ENCODE data around the gene ISLR.
A peak's percentile ranks its signal among the peaks of the same experiment; 100 is the strongest.

Gene ISLR

DNA sequence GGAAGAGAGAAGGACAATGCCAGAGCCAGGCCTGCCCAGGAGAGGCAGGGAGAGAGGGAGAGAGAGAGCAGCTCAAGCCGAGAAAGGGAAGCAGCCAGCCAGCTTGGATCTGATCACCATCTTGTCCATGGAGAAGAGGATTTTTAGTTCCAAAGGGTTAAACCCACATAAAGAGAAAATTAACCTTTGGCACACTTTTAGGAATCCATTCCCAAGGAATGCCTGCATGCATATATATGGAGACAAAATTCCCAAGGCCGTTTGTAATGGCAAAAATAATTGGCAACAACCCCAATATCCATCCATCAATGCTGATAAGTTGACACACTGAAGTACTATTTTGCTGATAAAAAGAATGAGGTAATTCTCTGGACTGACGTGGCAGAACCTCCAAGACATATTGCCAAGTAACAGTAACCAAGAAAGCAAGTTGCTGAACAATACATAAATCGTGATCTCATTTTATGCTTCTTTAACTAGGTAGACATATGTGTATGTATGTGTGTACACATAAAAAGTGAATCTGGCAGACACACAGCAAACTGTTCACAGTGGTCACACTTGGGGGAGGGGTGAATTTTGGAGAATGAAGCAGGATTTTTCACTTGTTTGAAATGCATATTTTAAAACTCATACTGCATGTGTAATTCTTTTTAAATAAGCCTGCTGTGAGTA lies 36.6 kb downstream of the ISLR start:
- no peak overlapping the region for H3K4me3 ChIP-seq (ENCODE audit: low read length)
- peak overlapping the region; percentile 29; the same call in 1 of the 2 replicates for H3K27ac ChIP-seq (ENCODE audit: low read depth, low read length)
- peaks cover 59% of the 10 kb centered on the region for H3K4me1 ChIP-seq (ENCODE audit: insufficient read depth, low read length)
- no peaks in the 10 kb centered on the region for H3K9me3 ChIP-seq (ENCODE audit: insufficient read depth, low read depth, low read length)
- 71% methylated on average over 4 of the region's 4 CpGs for WGBS
- H3K27me3 ChIP-seq (ENCODE audit: insufficient read depth, low read length): no peaks in the 10 kb centered on the region
- no peak overlapping the region for H3K9ac ChIP-seq (ENCODE audit: low read depth, low read length)
- H3K36me3 ChIP-seq (ENCODE audit: insufficient read depth, low read length): no peaks in the 10 kb centered on the region

DNA sequence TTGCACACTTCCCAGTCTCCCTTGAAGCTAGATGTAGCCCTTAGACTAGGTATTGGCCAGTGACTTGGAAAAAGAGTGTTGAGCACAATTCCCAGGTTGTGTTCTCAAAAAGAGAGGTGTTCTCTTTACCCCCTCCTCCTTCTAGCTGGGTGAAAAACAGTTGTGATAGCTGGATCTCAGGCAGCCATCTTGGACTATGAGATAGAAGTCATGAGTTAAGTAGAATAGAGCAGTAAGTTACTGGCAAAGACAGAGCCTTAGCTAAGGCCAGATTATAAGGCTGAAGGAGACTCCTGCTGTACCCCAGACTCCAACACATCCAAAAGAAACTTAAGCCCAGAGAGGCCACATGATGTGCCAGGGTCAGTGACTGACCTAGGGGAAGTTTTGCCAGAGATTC lies 37.2 kb downstream of the ISLR start:
- Histone ChIP-seq H3K4me1 (ENCODE audit: insufficient read depth, low read length) (peaks cover 65% of the 10 kb centered on the region), H3K9ac (ENCODE audit: low read depth, low read length) (no peak overlapping the region), H3K36me3 (ENCODE audit: insufficient read depth, low read length) (no peaks in the 10 kb centered on the region), H3K27me3 (ENCODE audit: insufficient read depth, low read length) (peaks cover under 1% of the 10 kb centered on the region; the same call in 1 of the 2 replicates), H3K4me3 (ENCODE audit: low read length) (no peak overlapping the region), H3K27ac (ENCODE audit: low read depth, low read length) (no peak overlapping the region), H3K9me3 (ENCODE audit: insufficient read depth, low read depth, low read length) (no peaks in the 10 kb centered on the region)

DNA sequence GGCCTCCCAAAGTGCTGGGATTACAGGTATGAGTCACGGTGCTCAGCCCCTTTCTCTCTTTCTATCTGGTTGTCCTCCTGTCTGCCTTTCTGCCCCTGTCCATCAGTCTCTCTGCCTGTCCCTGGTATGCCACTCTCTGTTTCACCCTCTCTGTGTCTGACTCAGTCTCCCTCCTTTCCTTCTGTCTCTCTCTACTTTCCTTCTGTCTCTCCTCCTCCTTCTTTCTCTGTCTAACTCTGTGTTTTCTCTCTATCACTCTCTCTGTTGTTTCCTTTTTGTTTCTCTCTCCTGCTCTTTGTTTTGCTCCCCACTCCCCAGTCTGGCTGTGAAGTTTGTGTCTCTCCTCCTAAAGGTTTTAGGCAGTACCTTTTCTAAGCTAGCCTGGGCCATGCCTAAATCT lies 38.1 kb downstream of the ISLR start:
- Histone ChIP-seq H3K36me3 (ENCODE audit: insufficient read depth, low read length) (no peaks in the 10 kb centered on the region), H3K9ac (ENCODE audit: low read depth, low read length) (no peak overlapping the region), H3K27me3 (ENCODE audit: insufficient read depth, low read length) (peaks cover 7% of the 10 kb centered on the region; the same call in 1 of the 2 replicates), H3K4me1 (ENCODE audit: insufficient read depth, low read length) (peaks cover 70% of the 10 kb centered on the region), H3K27ac (ENCODE audit: low read depth, low read length) (no peak overlapping the region), H3K4me3 (ENCODE audit: low read length) (no peak overlapping the region), H3K9me3 (ENCODE audit: insufficient read depth, low read depth, low read length) (no peaks in the 10 kb centered on the region)
- WGBS: 80% methylated on average over 1 of the region's 1 CpG

DNA sequence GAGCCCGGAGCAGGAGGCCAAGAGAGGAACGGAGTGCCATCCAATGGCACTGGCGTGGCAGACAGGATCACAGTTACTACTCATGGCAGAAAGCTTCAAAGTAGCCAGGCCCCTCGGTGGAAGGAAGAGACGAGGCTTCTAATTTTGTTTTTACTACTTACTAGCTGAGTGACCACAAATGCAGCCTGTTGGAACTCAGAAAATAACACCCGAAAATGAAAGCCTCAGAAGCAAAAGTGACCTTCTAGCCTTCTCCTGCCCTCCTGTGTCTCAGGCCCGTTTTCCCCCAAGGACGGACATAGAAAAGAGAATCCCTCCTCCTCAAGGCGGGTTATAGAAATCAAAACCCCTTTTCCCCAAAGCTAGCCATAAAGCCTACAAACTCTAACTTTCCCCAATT lies 39.0 kb downstream of the ISLR start:
- Histone ChIP-seq H3K9ac (ENCODE audit: low read depth, low read length) (no peak overlapping the region), H3K4me1 (ENCODE audit: insufficient read depth, low read length) (peaks cover 67% of the 10 kb centered on the region), H3K9me3 (ENCODE audit: insufficient read depth, low read depth, low read length) (no peaks in the 10 kb centered on the region), H3K27me3 (ENCODE audit: insufficient read depth, low read length) (peaks cover 7% of the 10 kb centered on the region; the same call in 1 of the 2 replicates), H3K27ac (ENCODE audit: low read depth, low read length) (no peak overlapping the region; the same call in 1 of the 2 replicates), H3K4me3 (ENCODE audit: low read length) (no peak overlapping the region), H3K36me3 (ENCODE audit: insufficient read depth, low read length) (no peaks in the 10 kb centered on the region)
- 83% methylated on average over 9 of the region's 9 CpGs for WGBS

DNA sequence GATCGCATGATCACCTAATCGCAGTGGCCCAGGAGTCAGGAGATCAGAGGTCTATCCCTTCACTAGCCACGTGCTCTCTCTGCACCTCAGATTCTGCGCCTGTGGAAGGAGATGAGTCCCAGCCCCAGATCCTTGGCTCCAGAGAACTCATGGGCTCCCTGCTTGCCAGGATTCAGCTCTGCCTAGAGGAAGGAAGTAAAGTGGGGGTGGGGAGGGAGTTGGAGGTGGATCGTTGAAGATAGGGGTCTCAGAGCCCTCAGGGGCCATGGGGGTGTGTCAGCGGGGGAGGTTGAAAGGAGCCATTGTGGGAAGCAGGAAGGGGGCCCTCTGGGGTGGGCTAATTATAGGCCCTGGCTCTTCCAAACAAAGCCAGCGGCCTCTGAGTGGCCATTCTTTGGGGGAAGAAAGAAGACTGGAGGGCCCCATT lies 40.4 kb downstream of the ISLR start:
- Histone ChIP-seq H3K9me3 (ENCODE audit: insufficient read depth, low read depth, low read length) (no peaks in the 10 kb centered on the region), H3K27ac (ENCODE audit: low read depth, low read length) (peak overlapping the region; percentile 81), H3K4me1 (ENCODE audit: insufficient read depth, low read length) (peaks cover 60% of the 10 kb centered on the region), H3K9ac (ENCODE audit: low read depth, low read length) (peak overlapping the region; percentile 6; the same call in 1 of the 2 replicates), H3K4me3 (ENCODE audit: low read length) (no peak overlapping the region), H3K27me3 (ENCODE audit: insufficient read depth, low read length) (peaks cover 16% of the 10 kb centered on the region; the same call in 1 of the 2 replicates), H3K36me3 (ENCODE audit: insufficient read depth, low read length) (no peaks in the 10 kb centered on the region)
- WGBS: 28% methylated on average over 7 of the region's 7 CpGs

DNA sequence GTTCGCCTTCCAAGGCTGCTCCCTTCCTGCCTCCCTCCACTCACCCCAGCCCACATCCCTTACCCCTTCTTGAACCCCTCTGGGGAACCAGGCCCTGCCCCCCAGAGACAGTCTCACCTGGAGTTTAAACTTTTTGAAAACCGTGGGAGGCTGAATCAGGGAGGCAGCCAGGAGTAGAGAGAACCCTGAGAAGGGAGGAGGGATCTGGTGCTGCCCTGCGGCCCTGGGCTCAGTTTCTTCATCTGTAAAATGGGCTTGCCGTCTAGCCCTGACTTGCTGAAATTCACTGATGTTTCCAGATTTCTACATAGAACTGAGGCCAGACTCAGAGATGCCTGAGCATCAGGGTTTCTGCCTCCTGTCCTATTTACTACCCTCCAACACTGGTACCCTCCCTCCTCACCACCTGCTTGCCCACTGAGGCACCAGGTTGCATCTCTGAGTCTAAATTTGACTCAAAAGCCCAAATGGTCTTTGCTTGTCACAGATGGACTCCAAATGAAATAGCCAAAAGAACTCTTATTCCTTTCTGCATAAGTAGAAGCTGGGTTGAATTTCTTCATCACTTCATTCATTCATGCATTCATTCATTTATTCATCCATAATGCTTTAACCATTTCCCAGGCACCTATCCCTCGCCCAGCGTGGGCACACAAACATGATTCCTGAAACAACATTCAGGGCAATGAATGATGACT lies 41.0 kb downstream of the ISLR start:
- Histone ChIP-seq H3K27ac (ENCODE audit: low read depth, low read length) (peak overlapping the region; percentile 81), H3K4me1 (ENCODE audit: insufficient read depth, low read length) (peaks cover 54% of the 10 kb centered on the region), H3K27me3 (ENCODE audit: insufficient read depth, low read length) (peaks cover 22% of the 10 kb centered on the region), H3K9me3 (ENCODE audit: insufficient read depth, low read depth, low read length) (no peaks in the 10 kb centered on the region), H3K4me3 (ENCODE audit: low read length) (no peak overlapping the region), H3K36me3 (ENCODE audit: insufficient read depth, low read length) (no peaks in the 10 kb centered on the region), H3K9ac (ENCODE audit: low read depth, low read length) (no peak overlapping the region)
- WGBS: 43% methylated on average over 6 of the region's 6 CpGs

DNA sequence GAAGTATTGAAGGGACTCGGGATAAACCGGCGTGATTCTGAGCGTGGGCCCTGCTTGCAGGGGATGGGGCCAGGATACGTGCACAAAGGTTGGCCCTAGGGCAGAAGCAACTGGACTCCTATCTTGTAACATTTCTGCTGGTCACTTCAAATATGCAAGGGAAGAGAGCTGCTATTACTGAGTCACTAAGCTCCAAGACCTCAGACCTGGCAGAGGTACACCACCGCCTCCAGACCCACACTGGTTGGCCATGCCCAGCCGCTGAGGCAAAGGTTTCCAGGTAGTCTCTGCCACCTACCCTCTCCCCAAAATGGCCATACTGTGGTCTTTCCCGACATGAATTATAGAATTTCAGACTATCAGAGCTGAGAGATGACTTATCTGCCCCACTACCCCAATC lies 42.4 kb downstream of the ISLR start:
- peaks cover 36% of the 10 kb centered on the region for H3K27me3 ChIP-seq (ENCODE audit: insufficient read depth, low read length)
- H3K4me1 ChIP-seq (ENCODE audit: insufficient read depth, low read length): peaks cover 54% of the 10 kb centered on the region
- 72% methylated on average over 8 of the region's 8 CpGs for WGBS
- H3K27ac ChIP-seq (ENCODE audit: low read depth, low read length): no peak overlapping the region
- H3K36me3 ChIP-seq (ENCODE audit: insufficient read depth, low read length): no peaks in the 10 kb centered on the region
- no peak overlapping the region for H3K9ac ChIP-seq (ENCODE audit: low read depth, low read length)
- no peaks in the 10 kb centered on the region for H3K9me3 ChIP-seq (ENCODE audit: insufficient read depth, low read depth, low read length)
- H3K4me3 ChIP-seq (ENCODE audit: low read length): no peak overlapping the region

DNA sequence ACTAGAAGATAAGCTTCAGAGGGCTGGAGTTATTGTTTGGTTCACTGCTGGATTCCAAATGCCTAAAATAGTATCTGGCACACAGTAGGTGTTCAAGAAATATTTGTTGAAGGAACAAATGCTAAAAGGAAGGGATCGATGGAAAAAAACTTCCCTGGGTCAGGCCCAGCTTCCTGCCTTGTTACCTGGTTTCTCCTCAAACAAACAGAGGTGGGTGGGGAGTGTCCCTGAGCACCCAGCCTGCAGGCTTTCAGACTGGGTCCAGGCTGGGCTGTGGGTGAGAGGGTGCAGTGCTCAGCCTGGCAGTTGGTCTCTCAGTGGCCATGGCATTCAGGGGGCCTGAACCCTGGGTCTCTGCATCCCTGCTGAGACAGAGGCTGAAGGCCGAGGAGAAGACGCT lies 43.4 kb downstream of the ISLR start:
- Histone ChIP-seq H3K36me3 (ENCODE audit: insufficient read depth, low read length) (no peaks in the 10 kb centered on the region), H3K4me3 (ENCODE audit: low read length) (no peak overlapping the region), H3K27ac (ENCODE audit: low read depth, low read length) (no peak overlapping the region), H3K9me3 (ENCODE audit: insufficient read depth, low read depth, low read length) (no peaks in the 10 kb centered on the region), H3K9ac (ENCODE audit: low read depth, low read length) (no peak overlapping the region), H3K4me1 (ENCODE audit: insufficient read depth, low read length) (peaks cover 60% of the 10 kb centered on the region), H3K27me3 (ENCODE audit: insufficient read depth, low read length) (peaks cover 46% of the 10 kb centered on the region)
- 89% methylated on average over 3 of the region's 3 CpGs for WGBS

DNA sequence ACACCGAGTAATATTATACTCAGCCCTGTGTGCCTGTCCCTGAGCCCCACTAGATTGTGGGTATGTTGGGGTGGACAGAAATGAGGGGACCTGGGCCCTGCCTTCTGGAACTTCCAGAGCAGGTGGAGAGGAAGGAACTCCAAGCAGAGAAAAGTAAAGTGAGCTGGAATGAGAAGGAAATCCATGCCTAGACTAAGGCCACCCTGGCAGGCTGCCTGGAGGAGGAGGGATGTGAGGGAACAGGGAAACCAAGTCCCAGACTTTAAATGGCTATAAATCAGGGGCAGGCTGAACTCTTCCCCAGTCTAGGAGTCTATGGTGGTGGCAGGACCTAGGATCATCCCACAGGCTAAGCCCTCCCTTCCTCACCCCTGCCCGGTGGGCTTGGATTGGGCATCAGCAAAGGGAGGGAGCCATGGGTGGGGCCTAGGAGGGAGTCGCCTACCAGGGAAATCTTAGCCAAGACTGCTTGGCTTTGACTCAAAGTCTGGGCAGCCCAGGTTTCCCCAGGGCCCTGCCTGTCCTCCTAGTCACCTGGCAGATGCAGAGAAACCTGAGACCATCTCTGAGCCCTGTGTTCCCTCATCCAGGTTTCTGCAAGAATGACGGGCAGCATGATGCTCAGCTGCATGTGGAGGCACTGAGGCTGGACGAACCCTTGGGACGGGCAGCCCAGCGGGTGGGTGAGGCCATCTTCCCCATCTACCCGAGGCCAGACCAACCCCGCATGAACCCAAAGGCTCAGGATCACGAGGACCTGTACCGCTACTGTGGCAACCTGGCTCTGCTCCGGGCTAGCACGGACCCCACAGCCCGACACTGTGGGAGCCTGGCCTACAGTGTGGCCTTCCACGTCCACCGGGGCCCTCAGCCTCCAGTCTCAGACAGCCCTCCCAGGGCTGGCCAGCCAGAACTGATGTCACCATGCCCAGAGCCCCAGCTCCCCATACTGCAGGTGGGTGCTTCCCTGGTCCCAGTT lies 44.7 kb downstream of the ISLR start:
- Histone ChIP-seq H3K27ac (ENCODE audit: low read depth, low read length) (no peak overlapping the region), H3K9me3 (ENCODE audit: insufficient read depth, low read depth, low read length) (no peaks in the 10 kb centered on the region), H3K4me3 (ENCODE audit: low read length) (no peak overlapping the region), H3K4me1 (ENCODE audit: insufficient read depth, low read length) (peaks cover 60% of the 10 kb centered on the region), H3K36me3 (ENCODE audit: insufficient read depth, low read length) (no peaks in the 10 kb centered on the region), H3K27me3 (ENCODE audit: insufficient read depth, low read length) (peaks cover 58% of the 10 kb centered on the region), H3K9ac (ENCODE audit: low read depth, low read length) (no peak overlapping the region)
- 94% methylated on average over 16 of the region's 16 CpGs for WGBS

DNA sequence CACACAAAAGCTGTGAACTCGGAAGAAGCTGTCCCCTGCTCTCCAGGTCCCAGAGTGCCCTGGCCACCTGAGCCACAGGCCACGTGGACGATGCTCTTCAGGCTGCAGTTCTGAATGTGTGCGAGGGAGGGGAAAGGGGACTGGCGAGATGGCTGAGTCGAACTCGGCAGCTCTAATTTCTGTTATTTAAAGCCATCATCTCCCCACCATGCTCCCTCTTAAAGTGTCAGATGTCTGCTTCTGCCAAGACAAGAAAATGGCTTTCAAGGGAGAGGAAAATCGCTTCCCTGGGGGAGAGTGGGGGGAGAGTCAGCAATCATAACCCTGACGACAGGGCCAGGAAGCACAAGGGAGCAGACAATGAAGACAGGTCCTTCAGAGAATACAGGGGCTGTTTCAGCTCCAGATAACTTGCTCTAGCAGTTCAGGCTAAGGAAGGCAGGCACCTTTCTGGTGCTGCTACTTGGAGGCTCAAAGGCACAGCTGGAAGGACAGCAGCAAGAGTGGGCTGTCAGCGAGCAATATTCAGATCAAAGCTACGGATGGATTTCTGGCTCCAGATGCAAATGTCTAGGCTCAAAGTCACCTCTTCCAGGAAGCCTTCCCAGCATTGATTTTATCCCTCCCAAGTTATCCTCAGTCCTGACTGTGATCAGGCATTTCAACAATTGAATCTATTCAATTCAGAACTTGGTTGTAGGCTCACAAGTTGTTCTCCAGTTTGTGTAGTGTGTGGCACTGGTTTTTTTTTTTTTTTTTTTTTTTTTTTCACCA lies 47.2 kb downstream of the ISLR start:
- peaks cover 55% of the 10 kb centered on the region for H3K4me1 ChIP-seq (ENCODE audit: insufficient read depth, low read length)
- no peak overlapping the region for H3K27ac ChIP-seq (ENCODE audit: low read depth, low read length)
- H3K27me3 ChIP-seq (ENCODE audit: insufficient read depth, low read length): peaks cover 81% of the 10 kb centered on the region
- no peak overlapping the region for H3K4me3 ChIP-seq (ENCODE audit: low read length)
- 38% methylated on average over 11 of the region's 11 CpGs for WGBS
- no peaks in the 10 kb centered on the region for H3K36me3 ChIP-seq (ENCODE audit: insufficient read depth, low read length)
- no peaks in the 10 kb centered on the region for H3K9me3 ChIP-seq (ENCODE audit: insufficient read depth, low read depth, low read length)
- H3K9ac ChIP-seq (ENCODE audit: low read depth, low read length): no peak overlapping the region

All from HUES64 (cell line).